Uterus (tissue), 4 donors: ENCODE data around the gene SMARCC1. TPM values are rescaled to one million over a fixed set of nuclear protein-coding genes. Genes with fewer than 3 reads are reported as not detected.

ENCODE experiments used
- DNase-seq, 2 donors: peaks; one replicate each; pipeline ENCODE4 v3.0.0-alpha.2; 2019 to 2020
- H3K27ac ChIP-seq, 2 donors: fragments of 200-600 bp; sonication (generic); 1 replicate in 1 of 2; 2 replicates in 1 of 2; pipeline ENCODE4 v1.5.1; 2016 to 2018
- H3K27me3 ChIP-seq, 2 donors: fragments of 200-600 bp; sonication (generic); one replicate each; pipeline ENCODE4 v1.5.1; 2018 to 2019; ENCODE audit warnings: control low read depth in 1 of 2
- H3K36me3 ChIP-seq, 2 donors: fragments of 200-600 bp; sonication (generic); one replicate each; pipeline ENCODE4 v1.5.1; 2019; ENCODE audit warnings: control low read depth in 1 of 2
- H3K4me1 ChIP-seq, 2 donors: fragments of 200-600 bp; sonication (generic); one replicate each; pipeline ENCODE4 v1.5.1; 2018 to 2019; ENCODE audit warnings: control low read depth in 1 of 2
- H3K4me3 ChIP-seq, 2 donors: fragments of 200-600 bp; sonication (generic); 1 replicate in 1 of 2; 2 replicates in 1 of 2; pipeline ENCODE4 v1.5.1; 2018 to 2019; ENCODE audit warnings: mild to moderate bottlenecking in 1 of 2
- H3K9me3 ChIP-seq, 2 donors: fragments of 200-600 bp; sonication (generic); one replicate each; pipeline ENCODE4 v1.5.1; 2019; ENCODE audit warnings: control low read depth in 1 of 2
- POLR2A ChIP-seq, 2 donors: fragments of 450-650 bp; IDR thresholded peaks; one replicate each; pipeline ENCODE4 v1.6.1; 2016; ENCODE audit warnings: antibody characterized with exemption in 2 of 2, mild to moderate bottlenecking in 1 of 2, moderate library complexity in 1 of 2
- intact Hi-C: fragments of 100-400 bp; cut with DNase I; formaldehyde crosslinking; loops from one replicate; pipeline ENCODE4 v1.15.1; 2023; ENCODE audit warnings: low total_unique reads
- total RNA-seq, 4 donors: library from RNA; depleted of rRNA in 3 of 4; stranded (reverse); fragments of >200 nt in 3 of 4; gene quantifications; one replicate each; pipeline versions ENCODE4 v1.1.0 to v1.2.4, GENCODE V29; 2014 to 2023
- TF ChIP-seq, protein P1 (sequence below), 4 experiments: fragments of 200-600 bp in 2 of 4; fragments of 450-650 bp in 2 of 4; sonication (generic) in 2 of 4; IDR thresholded peaks; one replicate each; pipeline ENCODE4 v1.5.1; 2016 to 2019; ENCODE audit warnings: antibody characterized with exemption in 4 of 4, mild to moderate bottlenecking in 2 of 4, moderate library complexity in 1 of 4
- donor health status: DM: yes; HTN: yes; CAD: no.

The SMARCC1 gene
- total RNA-seq, 4 donors from 2014 or later: 23.8 to 61.0 (median 45.5) TPM

DNA sequence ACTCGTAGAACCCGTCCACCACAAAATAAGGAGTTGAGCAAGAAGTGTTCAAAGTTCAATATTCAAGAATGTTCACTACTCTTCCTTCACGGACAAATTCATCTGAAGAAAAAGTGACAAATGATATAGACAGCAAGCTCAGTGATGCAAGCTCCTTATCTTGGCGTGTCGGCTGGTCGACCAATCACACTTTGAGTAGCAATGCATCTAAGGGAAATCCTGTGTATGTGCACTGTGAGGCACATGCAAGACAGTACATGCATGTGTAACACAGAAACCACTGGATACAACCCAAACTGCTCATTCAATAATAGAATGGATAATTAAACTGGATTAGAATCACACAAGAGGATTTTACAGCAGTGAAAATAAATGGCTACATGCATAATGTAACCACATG, 138.6 kb downstream of the SMARCC1 start:
- Histone ChIP-seq H3K9me3 (no peaks in the 10 kb centered on the region), H3K27ac (no peak overlapping the region), H3K27me3 (no peaks in the 10 kb centered on the region), H3K4me3 (no peak overlapping the region), H3K4me1 (peaks cover 0 to 5% of the 10 kb centered on the region in 2 donors), H3K36me3 (no peaks in the 10 kb centered on the region)
- intact Hi-C loops: no loop called here
- no peak for TF ChIP-seq POLR2A (IDR thresholded peaks at IDR 0.05)
- TF ChIP-seq, protein P1, sequence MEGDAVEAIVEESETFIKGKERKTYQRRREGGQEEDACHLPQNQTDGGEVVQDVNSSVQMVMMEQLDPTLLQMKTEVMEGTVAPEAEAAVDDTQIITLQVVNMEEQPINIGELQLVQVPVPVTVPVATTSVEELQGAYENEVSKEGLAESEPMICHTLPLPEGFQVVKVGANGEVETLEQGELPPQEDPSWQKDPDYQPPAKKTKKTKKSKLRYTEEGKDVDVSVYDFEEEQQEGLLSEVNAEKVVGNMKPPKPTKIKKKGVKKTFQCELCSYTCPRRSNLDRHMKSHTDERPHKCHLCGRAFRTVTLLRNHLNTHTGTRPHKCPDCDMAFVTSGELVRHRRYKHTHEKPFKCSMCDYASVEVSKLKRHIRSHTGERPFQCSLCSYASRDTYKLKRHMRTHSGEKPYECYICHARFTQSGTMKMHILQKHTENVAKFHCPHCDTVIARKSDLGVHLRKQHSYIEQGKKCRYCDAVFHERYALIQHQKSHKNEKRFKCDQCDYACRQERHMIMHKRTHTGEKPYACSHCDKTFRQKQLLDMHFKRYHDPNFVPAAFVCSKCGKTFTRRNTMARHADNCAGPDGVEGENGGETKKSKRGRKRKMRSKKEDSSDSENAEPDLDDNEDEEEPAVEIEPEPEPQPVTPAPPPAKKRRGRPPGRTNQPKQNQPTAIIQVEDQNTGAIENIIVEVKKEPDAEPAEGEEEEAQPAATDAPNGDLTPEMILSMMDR (IDR thresholded peaks at IDR 0.05): no peak
- DNase-seq: no peak

DNA sequence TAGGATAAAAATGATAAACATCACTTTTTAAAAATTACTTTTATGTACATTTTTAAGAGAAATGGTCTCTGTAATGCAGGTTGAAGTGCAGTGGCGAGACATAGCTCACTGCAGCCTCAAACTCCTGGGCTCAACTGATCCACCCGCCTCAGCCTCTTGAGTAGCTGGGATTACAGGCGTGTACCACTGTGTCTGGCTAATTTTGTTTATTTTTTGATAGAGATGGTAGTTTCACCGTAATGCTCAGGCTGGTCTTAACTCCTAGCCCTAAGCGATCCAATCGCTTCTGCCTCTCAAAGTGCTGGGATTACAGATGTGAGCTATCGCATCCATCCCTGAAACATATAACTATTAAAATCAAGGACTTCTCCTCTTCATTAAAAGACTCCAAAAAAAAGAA, 140.0 kb downstream of the SMARCC1 start:
- H3K27ac ChIP-seq: no peak overlapping the region
- peaks cover 0 to 5% of the 10 kb centered on the region in 2 donors for H3K4me1 ChIP-seq
- H3K4me3 ChIP-seq: no peak overlapping the region
- no peaks in the 10 kb centered on the region for H3K9me3 ChIP-seq
- DNase-seq: no peak
- no peaks in the 10 kb centered on the region for H3K36me3 ChIP-seq
- H3K27me3 ChIP-seq: no peaks in the 10 kb centered on the region
- no peak for TF ChIP-seq POLR2A (IDR thresholded peaks at IDR 0.05)
- TF ChIP-seq, protein P1 (IDR thresholded peaks at IDR 0.05): no peak
- intact Hi-C loops: no loop called here

DNA sequence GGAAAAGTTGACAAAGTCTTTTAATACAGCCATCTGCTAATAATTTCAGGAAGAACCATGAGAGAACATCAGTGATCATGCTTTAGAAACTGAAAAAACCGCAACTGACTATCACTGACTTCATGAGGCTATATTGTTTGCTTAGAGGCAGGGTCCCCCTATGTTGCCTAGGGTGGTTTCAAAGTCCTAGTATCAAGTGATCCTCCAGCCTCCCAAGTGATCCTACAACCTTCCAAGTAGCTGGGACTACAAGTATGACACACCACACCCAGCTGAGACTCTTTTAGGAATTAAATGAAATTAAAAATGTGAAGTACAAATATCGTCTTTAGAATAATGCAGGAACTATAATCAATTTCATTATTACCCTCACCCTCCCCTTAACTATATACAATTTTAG, 144.8 kb downstream of the SMARCC1 start:
- Histone ChIP-seq H3K4me3 (no peak overlapping the region), H3K27me3 (no peaks in the 10 kb centered on the region), H3K9me3 (no peaks in the 10 kb centered on the region), H3K4me1 (no peaks in the 10 kb centered on the region), H3K36me3 (no peaks in the 10 kb centered on the region), H3K27ac (no peak overlapping the region)
- no peak for TF ChIP-seq POLR2A (IDR thresholded peaks at IDR 0.05)
- TF ChIP-seq, protein P1 (IDR thresholded peaks at IDR 0.05): no peak
- intact Hi-C loops: no loop called here
- no peak for DNase-seq

DNA sequence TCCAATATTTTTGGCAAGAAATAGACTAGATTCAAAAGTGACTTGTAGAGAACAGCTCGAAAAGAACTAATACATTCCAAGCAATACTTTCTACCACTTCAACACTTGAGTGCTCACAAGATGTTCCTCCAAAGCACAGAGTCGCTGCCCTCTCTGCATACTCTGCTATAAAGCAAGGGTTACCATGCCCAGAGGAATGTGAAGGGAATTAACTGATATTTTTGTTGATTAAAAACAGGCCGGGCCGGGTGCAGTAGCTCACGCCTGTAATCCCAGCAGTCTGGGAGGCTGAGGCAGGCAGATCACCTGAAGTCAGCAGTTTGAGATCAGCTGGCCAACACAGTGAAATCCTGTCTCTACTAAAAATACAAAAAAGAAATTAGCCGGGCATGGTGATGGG, 145.5 kb downstream of the SMARCC1 start:
- no peak for DNase-seq
- no peak for TF ChIP-seq POLR2A (IDR thresholded peaks at IDR 0.05)
- TF ChIP-seq, protein P1 (IDR thresholded peaks at IDR 0.05): no peak
- Histone ChIP-seq H3K4me3 (no peak overlapping the region), H3K27ac (no peak overlapping the region), H3K36me3 (no peaks in the 10 kb centered on the region), H3K9me3 (no peaks in the 10 kb centered on the region), H3K4me1 (no peaks in the 10 kb centered on the region), H3K27me3 (no peaks in the 10 kb centered on the region)
- intact Hi-C loops: no loop called here

DNA sequence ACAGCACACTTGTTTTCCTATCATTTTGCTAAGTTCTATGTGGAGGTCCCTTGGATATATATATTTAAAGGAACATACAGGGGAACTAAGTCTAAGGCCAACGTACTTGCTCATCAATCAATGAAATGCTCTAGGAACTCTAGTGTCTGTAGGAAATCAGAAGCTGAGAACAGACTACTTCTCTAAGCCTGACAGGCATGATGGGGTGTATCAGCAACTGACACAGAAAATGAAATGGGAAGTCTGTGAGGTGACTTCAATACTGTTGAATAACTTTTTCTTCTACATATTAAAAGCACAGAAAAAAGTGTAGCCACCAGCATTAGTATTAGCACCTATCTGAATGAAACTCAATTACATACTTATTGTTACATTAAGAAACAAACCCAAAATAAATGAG, 146.2 kb downstream of the SMARCC1 start:
- Histone ChIP-seq H3K9me3 (no peaks in the 10 kb centered on the region), H3K4me1 (no peaks in the 10 kb centered on the region), H3K27ac (no peak overlapping the region), H3K27me3 (no peaks in the 10 kb centered on the region), H3K36me3 (no peaks in the 10 kb centered on the region), H3K4me3 (no peak overlapping the region)
- no peak for DNase-seq
- intact Hi-C loops: no loop called here
- TF ChIP-seq, protein P1 (IDR thresholded peaks at IDR 0.05): no peak
- no peak for TF ChIP-seq POLR2A (IDR thresholded peaks at IDR 0.05)
